ENCODE data around the gene CLCN7.

Gene CLCN7

DNA sequence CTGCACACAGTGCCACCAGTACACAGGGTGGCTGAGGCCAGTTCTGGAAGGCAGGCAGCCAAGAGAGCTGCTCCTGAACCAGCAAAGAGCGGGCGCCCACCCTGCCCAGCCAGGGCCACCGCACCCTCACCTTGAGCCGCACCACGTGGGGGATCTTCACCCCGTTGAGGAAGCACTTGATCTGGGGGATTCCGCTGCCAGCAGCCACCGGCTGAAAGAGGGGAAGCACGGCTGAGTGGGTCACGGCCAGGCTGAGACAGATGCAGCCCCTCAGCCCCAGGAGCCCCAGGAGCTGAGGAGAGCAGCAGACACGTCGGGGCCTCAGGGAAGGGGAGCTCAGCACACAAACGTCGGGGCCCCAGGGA lies 15.9 kb downstream of the CLCN7 start:
- DNase-seq: no peak

DNA sequence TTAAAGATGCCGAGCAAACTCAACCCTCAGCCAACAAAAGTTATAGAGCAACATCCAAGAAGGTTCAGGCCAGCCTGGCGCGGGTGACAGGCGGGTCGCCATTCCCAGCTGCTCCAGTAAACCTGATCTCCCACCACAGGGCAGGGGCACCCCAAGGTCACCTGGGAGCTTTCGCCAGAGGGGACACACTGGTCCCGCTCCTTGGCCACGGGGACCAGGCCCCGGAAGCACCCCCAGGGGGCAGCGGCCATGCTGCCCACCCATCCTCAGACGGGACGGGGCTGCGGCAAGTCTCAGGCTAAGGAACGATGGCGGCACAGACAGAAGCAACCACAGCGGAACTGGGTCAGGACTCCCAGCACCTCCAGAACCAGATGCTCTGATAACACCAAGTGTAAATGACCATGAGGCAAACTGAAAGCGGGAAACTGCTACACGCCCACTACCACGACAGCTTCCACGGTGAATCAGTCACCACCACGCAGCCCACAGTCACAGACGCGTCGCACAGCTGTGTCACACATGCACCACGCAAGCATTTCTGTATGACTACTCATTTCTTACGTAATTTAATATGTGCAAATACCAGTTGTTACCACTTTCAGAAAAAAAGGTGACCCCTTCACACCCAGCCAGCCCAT lies 16.4 kb downstream of the CLCN7 start:
- peak; percentile 42 for DNase-seq

DNA sequence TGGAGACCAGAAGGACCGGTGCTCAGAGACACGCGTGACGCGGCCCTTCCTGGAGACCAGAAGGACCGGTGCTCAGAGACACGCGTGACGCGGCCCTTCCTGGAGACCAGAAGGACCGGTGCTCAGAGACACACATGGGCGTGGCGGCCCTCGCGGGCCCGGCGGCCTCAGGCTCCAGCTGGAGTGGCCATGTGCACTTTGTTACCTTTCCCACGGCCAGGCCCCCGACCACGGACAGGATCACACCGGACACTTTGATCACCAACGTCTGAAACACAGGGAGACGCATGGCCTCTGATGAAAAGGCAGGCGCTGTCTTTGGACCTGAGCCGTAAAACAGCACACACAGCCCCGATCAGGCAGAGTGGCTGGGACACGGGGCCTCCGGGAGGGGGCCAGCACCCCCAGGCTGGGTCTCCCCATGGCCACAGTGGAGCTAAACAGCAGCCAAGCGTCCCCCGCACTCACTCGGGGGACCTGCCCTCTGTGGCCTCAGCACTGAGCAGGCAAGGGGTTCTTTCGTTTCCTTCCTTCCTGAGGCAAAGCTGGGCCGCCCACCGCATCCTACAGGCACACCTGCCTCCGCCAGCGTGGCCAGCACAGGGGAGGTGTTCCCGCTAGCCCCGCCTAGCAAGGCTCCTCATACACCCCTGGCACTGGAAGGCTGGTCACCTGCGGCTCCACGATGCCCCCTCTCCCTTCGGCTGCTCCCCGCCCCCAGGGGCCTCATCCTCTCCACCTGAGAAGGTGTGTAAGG lies 17.2 kb downstream of the CLCN7 start:
- no peak for DNase-seq

DNA sequence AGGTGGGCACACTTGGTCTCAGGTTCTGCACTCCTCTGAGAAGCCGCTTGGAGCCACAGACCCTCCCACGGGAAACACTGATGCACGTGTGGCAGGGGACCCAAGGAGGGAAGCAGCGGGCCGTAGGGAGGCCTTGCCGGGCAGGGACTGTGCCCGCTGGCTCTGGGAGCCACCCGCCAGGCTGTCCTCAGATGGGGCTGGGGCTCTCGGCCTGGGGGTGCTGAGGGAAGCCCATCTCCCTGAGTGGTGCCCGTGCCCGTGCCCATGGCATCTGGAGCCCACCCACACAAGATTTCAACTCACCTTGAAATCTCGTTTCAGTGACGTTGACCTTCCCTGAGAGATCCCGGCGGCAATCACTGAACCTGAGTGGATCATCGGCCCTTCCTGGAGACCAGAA lies 17.9 kb downstream of the CLCN7 start:
- DNase-seq: no peak

DNA sequence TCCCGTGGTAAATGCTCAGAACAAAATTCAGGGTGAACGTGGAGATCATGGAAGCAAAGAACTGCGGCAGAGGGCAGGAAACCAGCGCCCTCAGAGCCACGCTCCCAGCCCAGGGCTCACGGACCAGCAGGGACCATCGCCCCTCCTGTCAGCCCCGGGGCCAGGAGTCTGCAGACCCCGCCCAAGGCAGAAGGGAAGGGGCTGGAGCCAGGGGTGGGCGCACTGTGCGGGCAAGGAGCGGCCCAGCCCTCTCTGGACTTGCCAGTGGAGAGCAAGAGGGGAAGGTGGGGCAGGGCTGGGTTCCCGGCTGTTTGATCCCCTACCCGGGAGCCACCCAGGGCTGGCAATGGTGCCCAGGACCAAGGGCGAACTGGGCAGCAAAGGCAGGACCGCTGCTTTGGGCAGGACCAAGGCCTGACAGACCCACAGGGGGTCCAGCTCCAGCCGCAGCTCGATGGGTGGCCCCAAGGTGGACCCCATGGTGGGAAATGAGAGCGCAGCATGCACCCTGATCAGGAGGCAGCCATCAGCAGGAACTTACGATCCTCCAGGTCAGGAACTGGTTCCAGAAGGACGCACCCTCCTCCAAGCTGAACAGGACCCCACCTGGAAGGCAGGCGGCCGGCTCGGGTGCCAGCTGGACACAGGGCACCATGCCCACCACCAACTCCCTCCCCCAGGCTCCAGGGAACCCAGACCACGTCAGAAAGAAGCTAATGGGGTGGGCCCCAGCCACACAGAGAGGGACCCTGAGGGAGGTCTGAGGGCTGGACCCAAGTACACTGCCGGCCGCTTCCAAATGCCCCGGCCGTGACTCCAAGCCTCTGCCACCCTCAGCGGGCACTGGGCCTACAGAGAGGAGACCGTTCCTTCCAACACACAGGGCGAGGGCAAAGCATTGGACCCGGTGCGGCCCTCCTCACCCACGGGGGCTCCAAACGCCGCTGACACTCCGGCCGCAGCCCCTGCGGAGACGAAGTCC lies 19.3 kb downstream of the CLCN7 start:
- no peak for DNase-seq

DNA sequence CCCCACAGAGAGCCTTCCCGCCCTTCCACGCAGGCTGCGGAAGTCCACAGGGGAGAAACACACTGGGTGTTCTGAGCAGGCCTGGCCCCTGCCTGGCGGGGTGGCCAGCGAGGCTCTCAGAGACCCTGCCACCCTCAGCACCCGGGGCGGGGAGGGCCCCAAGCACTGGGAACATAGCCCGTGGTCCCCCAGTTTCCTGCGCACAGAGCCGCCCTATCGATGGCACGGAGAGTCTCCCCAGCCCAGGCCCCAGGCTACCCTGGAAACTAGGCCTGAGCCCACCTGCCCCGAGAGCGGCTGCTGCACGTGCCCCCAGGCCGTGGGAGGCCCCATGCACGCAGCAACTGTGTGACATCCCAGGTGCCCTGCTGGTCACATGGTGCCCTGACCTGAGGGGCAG lies 20.3 kb downstream of the CLCN7 start:
- no peak for DNase-seq

DNA sequence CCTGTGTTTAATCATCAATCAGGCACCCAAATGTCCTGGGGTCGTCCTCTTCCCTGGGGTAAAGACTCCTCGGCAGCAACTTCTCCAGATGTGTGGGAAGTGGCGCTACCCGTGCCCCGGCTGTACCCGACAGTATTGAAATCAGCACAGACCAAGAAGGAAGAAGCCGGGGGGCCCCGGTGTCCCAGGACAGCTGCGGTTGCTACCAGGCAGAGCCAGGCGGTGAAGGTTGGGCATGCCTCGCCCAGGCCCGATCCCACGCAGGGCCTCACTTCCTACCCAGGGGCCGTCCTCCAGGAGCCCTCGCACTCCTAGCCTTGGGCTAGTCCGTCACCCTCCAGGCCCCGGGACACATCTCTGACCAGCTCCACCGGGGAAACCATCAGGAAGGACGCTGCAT lies 21.5 kb downstream of the CLCN7 start:
- DNase-seq: no peak

DNA sequence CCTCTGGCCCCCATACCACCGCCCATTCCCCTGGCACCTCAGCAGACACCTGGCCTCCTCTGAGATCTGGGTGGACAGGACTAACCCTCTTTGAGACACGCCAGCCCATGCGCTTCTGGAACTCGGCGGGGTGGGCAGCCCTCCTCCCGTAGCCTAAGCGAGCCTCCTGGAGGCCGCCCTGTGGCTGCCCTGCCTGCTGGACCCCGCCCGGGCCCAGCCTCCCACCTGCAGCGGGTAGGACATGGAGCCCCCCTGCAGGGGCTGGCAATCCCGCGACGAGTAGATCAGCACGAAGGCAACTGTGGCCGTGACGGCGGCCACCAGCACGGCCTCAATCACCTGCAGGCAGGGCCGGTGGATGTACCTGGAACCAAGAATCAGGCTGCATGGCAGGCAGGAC lies 22.3 kb downstream of the CLCN7 start:
- DNase-seq: no peak

DNA sequence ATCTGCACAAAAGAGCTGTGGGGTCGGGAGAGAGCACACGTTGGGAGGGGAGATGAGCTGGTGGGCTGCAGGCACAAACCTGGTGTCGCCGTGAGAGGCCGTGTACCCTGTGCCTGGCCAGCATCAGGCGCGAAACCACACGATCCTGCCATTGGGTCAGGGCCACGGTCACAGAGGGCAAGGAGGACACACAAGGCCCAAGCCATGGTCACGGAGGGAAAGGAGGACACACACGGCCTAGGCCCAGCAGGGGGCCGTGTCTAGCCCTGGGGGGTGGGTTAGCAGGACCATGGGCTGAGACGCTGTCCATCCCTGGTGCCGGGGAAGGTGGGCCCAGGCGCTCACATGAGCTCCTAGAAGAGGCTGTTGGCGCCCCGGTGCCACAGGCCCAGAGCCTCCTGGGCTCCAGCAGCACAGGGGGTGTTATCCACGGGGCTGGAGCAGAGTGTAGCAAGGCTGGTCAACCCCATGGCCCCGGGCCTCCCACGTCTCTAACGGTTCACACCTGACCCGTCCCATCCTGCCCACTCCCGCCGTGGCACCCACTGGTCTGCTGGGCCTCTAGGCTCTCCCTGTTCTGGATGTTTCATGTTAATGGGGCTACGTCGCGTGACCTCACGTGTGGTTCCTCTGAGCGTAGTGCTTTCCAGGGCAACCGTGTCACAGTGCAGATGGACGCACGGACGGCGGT lies 23.0 kb downstream of the CLCN7 start:
- no peak for DNase-seq

DNA sequence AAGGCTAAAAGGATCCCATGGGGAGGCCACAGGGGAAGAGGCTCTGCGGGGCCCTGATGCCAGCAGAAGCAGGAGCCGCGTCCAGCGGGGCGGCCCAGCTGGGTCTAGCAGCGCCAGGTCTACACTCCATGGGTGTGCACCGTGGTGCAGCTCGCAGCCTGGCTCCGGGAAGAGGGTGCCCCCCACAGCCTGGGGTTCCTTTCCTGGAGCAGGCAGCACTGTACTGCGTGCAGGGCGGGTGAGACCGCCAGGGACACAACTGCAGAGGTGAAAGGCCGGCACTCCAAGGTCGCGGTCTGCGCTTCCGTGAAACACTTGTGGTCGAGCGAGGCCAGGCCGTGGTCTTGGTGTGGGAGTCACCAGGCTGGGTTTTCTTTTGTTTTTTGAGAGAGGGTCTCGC lies 24.0 kb downstream of the CLCN7 start:
- DNase-seq: no peak

DNA sequence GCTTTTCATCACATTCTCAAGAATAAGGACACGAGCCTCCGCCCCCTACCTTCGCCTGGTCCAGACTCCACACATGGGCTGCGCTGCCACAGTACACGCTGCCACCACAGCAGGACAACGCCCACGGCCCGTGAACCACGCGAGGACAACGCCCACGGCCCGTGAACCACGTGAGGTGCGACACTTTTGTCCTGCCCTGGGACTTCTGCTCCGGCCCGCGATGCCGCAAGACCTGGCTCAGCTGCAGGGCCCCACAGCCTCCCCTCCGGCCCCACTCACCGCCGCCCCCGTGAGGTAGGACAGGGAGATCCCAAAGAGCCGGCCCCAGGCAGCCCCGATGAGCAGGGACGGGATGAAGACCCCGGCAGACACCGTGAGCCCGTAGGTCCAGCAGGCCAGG lies 24.6 kb downstream of the CLCN7 start:
- no peak for DNase-seq

DNA sequence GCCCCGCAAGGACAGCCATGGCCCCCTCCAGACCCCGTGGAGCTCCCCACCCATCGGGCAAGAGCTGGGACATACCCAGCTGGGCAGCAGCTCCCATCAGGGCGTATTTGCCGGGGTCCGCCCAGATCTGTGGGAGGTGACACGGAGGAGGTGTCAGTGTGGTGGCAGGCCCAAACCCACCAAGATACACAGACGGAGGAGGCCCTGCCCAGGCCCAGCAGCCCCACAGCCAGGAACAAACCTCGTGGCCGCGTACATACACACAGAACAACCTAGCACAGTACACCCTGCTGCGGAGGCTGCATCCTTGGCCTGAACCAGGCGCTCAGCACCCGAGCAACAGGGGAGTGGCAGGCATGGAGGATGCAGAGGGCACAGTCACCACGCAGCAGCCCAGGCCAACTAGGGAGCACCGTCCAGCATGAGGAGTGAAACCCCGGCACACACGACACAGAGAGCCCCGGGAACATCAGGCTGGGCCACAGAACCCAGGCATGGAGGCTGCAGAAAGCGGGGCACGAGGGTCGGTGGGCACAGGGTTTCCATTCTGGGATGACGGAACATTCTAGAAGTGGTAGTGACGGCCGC lies 25.5 kb downstream of the CLCN7 start:
- no peak for DNase-seq

DNA sequence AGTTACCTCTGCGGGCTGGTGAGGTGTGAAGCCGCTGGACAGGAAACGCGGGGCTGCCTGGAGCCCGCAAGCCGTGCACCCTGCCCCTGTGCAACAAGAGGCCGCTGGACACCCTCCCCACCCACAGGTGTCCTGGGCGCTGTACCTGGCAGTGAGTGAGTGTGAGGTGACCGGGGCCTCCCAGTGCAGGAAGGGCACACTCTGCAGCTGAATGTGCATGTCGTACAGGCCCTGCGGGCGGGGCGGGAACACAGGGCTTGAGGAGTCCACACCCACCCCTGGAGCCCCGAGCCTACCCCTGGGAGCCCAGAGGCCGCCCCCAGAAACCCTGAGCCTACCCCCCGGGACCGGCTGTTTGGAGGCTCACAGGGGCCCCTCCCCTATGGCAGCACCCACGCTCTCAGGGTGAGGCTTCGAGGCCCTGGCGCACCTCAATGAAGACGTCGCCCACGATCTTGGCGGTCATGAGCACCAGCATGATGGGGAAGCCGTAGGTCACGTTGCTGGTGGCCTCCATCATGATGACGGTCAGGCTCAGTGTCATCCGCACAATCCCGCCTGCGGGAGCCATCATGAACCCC lies 26.2 kb downstream of the CLCN7 start:
- no peak for DNase-seq

DNA sequence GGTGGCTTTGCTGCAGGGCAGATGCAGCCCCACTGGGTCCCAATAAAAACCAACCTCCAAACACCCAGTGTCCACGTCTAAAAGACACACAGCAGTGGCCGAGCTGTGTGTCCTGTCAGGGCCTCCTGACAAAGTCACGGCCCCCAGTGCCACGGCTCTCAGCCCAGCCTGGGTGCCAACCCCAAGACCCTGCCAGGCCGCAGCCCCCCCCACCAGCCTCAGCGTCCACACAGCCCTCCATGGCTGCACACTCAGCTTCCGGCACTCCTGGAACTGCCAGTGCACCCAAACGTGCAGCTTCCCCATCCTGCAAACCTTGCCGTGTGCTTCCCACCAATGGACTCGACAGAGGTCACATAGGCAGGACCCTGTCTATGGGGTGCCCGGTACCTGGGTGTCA lies 26.9 kb downstream of the CLCN7 start:
- DNase-seq: no peak

DNA sequence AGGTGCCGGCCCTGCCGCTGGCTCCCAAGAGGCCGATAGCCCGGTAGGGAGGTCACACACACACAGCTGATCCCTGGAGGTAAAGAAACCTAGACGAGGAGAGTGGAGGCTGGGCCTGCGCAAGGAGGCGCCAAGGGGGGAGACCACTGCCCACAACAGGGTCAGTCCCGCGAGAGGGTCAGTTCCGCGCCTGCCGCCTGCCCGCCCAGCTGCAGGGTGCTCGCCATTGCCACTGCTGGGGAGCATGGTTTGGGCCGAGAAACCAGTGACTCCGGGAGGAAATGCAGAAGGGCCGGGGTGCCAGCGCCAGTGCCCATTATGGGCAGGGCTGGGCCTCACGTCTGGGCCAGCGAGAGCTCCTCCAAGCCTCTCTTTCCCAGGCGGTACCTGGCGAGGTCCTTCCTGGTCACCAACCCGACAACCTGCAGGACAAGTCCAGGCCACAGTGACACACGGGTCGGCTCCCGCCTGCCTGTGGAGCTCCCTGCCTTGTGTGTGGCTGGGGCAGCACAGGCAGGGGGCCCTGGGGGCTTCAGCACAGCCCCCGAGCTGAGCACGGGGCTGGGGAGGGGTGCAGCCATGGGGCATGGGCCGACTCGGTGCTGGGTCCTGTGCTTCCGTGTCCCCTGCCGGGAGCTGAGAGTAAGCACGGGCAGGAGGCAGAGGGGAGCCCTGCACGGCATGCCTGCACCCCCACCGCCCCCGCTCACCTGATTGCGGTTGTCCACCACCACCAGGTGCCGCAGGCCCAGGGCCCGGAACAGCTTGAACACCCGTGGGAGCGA lies 28.3 kb downstream of the CLCN7 start:
- no peak for DNase-seq

DNA sequence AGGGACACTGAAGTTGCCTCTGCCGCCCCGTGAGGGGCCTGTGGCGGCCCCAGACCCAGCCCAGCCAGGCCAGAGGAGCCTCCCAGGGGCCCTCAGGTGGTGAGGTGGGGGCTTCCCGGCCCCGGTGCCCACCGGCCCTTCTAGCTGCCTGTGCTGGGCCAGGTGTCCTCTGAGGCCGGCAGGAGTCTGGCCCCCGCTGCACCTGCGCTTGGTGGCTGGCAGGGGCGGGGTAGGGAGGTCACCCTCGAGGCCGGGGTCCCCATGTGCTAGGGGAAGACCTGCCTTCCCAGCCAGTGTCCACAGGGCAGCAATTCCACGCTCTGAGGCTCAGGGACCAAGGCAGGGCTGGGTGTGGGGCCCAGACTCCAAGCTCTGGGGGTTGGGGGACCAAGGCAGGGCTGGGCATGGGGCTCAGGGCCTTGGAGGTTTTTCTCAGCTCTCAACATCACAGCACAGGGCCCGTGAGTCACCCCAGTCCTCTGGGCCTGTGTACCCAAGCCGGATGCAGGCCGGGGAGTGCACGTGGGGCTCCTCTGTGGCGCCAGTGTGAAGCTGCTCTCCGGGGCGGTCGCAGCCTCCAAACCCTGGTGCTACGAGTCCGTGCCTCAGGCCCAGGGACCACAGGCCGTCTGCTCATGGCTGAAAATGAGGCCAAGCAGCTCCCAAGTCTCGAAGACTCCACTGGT lies 29.2 kb downstream of the CLCN7 start:
- no peak for DNase-seq

DNA sequence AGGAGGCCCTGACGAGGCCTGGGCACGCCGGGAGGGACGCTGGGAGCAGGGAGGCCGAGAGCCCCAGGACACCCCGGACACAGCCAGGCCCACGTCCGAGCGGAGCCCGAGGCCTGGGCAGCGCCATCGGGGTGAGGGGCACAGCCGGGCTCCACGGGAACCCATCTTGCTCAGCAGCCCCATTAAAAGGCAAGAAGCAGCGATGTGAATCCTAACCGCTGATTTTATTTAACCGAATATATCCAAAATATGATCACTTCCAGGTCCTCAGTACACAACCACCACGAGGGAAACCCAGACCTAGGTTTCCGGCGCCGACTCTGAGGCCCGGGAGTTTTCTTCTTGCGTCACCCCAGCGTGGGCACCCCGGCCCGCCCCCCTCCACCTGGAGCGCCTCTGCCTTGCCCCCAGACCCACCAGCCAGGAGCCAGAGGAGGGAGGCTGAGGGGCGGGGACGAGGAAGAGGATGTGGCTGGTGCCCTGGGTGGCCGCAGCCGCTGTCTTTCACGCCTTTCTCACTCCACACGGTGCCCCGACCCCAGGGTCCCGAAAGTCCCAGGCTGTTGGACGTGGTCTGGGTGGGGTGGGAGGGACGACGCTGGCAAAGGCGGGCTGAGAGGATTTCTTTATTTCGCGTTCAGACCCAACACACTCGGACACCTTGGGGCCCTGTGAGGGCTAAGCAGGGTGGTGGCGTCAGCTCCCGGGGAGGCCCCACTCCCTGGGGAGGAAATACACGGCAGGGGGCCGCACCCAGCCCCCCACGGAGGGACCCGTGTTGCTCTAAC lies 29.9 kb downstream of the CLCN7 start:
- no peak for DNase-seq

DNA sequence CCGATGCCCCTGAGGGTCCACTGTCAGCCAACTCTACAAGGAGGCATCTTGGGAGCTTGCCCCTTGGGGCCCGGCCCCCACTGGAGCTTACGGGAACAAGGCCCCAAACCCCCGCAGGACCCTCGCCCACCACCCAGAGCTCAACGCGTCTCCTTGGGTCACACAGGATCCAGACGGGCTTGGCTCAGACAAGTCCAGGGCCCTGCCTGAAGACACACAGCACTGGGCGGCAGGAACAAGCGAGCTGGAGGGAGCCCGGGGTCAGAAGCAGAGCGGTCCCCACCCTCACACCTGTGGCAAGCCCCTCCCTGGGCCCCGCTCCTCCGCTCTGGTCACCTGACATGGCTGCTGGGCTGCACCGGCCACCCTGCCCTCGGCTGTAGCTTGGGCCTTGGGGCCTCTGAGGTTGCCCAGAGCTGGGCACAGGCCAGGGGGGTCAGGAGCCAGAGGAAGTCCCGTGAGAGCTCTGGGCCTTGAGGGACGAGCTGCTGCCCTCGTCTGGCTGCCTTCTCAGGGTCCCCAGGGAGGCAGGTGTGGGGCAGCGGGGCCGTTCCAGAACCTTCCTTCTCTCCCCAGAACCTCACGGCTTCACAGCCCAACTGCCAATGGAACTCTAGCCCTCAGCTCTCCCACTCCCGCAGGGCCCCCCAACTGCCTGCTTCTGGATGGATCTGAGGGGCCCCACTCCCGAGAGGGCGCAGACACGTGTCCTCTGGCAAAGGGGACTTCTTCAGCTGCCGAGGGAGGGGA lies 30.7 kb downstream of the CLCN7 start, which contains the start of gene CCDC154:
TSS of gene CCDC154 (minus strand) at position 577 of the 750 bp plus-strand sequence. CDS start at position 343, 234 bp downstream.
- DNase-seq: no peak

DNA sequence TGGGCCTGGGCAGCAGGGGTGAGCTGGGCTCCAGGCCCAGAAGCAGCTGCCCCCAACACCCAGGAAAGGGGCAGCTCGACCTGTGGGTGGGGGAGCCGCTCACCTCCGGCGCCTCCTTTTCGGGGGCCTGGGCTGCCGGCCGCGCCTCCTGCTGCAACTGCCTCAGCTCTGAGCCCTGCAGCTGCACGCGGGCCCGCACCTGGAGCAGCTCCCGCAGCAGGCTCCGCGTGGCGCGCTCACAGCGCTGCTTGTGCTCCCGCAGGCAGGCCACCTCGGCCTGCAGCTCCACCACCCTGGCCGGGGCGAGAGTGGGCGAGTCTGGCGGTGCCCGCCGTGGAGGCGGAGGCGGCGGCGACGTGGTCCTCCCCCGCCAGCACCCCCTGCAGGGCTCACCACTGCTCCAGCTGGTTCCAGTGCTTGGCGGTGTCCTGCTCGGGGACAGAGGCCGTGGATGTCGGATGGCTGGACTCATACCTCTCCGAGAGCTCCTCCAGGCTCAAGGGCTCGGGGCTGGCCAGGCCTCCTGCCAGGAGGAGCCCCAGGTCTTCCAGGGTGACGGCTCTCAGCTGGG lies 31.3 kb downstream of the CLCN7 start:
- DNase-seq: no peak

Data from stimulated activated CD4-positive, alpha-beta T cell treated with anti-CD3 and anti-CD28 coated beads, Interleukin-15, amount 100 ng/mL, for 24 hours (primary cell).